Activated naive CD4-positive, alpha-beta T cell treated with anti-CD3 and anti-CD28 coated beads, Interleukin-2, amount 10 ng/mL, durations not matched to agents 5 hours and 36 hours (primary cell): ENCODE data around the gene SLC38A11. TPM values are rescaled to one million over a fixed set of nuclear protein-coding genes. Genes with fewer than 3 reads are reported as not detected.

Source experiments
- total RNA-seq, 2 experiments: library from RNA; stranded (reverse); gene quantifications; one replicate each; pipeline ENCODE4 v1.2.3, GENCODE V29; 2021

Gene SLC38A11, protein sequence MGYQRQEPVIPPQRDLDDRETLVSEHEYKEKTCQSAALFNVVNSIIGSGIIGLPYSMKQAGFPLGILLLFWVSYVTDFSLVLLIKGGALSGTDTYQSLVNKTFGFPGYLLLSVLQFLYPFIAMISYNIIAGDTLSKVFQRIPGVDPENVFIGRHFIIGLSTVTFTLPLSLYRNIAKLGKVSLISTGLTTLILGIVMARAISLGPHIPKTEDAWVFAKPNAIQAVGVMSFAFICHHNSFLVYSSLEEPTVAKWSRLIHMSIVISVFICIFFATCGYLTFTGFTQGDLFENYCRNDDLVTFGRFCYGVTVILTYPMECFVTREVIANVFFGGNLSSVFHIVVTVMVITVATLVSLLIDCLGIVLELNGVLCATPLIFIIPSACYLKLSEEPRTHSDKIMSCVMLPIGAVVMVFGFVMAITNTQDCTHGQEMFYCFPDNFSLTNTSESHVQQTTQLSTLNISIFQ
- total RNA-seq, result not detected

GRCh38 chr2:164954954-164955701, at the start of gene SLC38A11:
Gene SLC38A11, minus strand, starts transcription at chr2:164955525. Its CDS starts 278 bp downstream, at chr2:164955247.

Other genes starting within 250 kb of the SLC38A11 start
- under 1 TPM; 0.05 to 0.13 TPM for gene COBLL1, start 113.7 kb downstream of the SLC38A11 start, total RNA-seq
- gene SCN3A, start 248.5 kb upstream of the SLC38A11 start, total RNA-seq, result not detected